Prostate gland (tissue), 2 donors: ENCODE data around the gene UQCR11.

Experiments used
- POLR2AphosphoS5 ChIP-seq: sonication (generic); formaldehyde crosslinking; IDR thresholded peaks from one replicate; pipeline ENCODE4 v1.6.1; 2017; ENCODE audit warnings: antibody characterized with exemption
- TF ChIP-seq, protein P1 (sequence below), 4 experiments: fragments of 200-600 bp in 2 of 4; fragments of 450-650 bp in 2 of 4; sonication (generic) in 2 of 4; IDR thresholded peaks; 1 replicate in 3 of 4; 2 replicates in 1 of 4; pipeline ENCODE4 v1.5.1; 2016 to 2019; ENCODE audit warnings: antibody characterized with exemption in 4 of 4, mild to moderate bottlenecking in 2 of 4, moderate library complexity in 2 of 4

DNA sequence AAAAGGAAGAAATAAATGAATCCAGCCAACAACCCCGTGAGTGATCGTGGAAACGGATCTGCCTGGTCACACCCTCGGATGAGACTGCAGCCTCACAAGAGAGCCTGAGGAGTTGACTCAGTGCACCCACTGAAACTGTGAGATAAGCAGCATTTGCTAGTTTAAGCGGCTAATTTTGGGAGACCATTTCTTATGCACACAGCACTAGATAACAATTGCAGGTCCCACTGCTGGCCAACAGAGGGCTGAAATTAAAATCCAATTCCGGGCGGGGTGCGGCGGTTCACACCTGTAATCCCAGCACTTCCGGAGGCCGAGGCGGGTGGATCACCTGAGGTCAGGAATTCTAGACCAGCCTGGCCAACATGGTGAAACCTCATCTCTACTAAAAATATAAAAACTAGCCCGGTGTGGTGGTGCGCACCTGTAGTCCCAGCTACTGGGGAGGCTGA is 3.6 kb downstream of the UQCR11 start:
- TF ChIP-seq, protein P1, sequence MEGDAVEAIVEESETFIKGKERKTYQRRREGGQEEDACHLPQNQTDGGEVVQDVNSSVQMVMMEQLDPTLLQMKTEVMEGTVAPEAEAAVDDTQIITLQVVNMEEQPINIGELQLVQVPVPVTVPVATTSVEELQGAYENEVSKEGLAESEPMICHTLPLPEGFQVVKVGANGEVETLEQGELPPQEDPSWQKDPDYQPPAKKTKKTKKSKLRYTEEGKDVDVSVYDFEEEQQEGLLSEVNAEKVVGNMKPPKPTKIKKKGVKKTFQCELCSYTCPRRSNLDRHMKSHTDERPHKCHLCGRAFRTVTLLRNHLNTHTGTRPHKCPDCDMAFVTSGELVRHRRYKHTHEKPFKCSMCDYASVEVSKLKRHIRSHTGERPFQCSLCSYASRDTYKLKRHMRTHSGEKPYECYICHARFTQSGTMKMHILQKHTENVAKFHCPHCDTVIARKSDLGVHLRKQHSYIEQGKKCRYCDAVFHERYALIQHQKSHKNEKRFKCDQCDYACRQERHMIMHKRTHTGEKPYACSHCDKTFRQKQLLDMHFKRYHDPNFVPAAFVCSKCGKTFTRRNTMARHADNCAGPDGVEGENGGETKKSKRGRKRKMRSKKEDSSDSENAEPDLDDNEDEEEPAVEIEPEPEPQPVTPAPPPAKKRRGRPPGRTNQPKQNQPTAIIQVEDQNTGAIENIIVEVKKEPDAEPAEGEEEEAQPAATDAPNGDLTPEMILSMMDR (IDR thresholded peaks at IDR 0.05) = no peak
- no peak for TF ChIP-seq POLR2AphosphoS5
